ENCODE measurements around the gene TOR2A.

- TF ChIP-seq CTCF (IDR thresholded peaks at IDR 0.05) (no peak), ZFX (IDR thresholded peaks at IDR 0.05; ENCODE audit: borderline replicate concordance) (no peak)
Measured at GRCh38 chr9:127720031-127720864, 14.8 kb downstream of the TOR2A start.

All from 22Rv1 (cell line).